ENCODE results near the gene DAO. TPM values are rescaled to one million over a fixed set of nuclear protein-coding genes. Genes with fewer than 3 reads are reported as not detected.
"Not testable (repeated sequence)": the region's sequence is repeated elsewhere in the genome, so short reads cannot be mapped to it uniquely, and the experiment has no call there.

The DAO gene
- total and polyA plus RNA-seq, 8 donors: not detected

- no peak overlapping the region for H3K4me3 ChIP-seq
- H3K27me3 ChIP-seq: no peaks in the 10 kb centered on the region
- DNase-seq: no peak
- H3K4me1 ChIP-seq: peaks cover 33 to 84% (median 45%) of the 10 kb centered on the region in 4 donors
- peaks cover 4 to 29% (median 17%) of the 10 kb centered on the region in 4 donors for H3K36me3 ChIP-seq
- intact Hi-C loops (cut with DNase I; ENCODE audit: low total_unique reads): no loop called here
- no peaks in the 10 kb centered on the region for H3K9me3 ChIP-seq
- 56 to 88% (median 82%) methylated on average over 7 to 10 of the region's 10 CpGs for WGBS, 5 donors
- TF ChIP-seq CTCF (IDR thresholded peaks at IDR 0.05): no peak
- TF ChIP-seq POLR2A (IDR thresholded peaks at IDR 0.05): no peak
- no peak for TF ChIP-seq EP300 (IDR thresholded peaks at IDR 0.05)
- TF ChIP-seq POLR2AphosphoS5 (IDR thresholded peaks at IDR 0.05): no peak
- H3K27ac ChIP-seq: peak overlapping the region; percentile 53 to 88 (median 85)
These were observed 40.0 kb upstream of the DAO start for GRCh38 chr12:108839890-108840230.

GRCh38 chr12:108840605-108841332 lies 39.1 kb upstream of the DAO start:
- peaks cover 0 to 29% (median 17%) of the 10 kb centered on the region in 4 donors for H3K36me3 ChIP-seq
- whole genome bisulfite sequencing, 5 donors: 69 to 78% (median 75%) methylated on average over 20 of the region's 20 CpGs
- H3K27ac ChIP-seq: peak overlapping the region; percentile 42 to 88 (median 85)
- intact Hi-C loops (cut with DNase I; ENCODE audit: low total_unique reads): no loop called here
- peaks cover 33 to 83% (median 49%) of the 10 kb centered on the region in 4 donors for H3K4me1 ChIP-seq
- DNase-seq: no peak
- no peaks in the 10 kb centered on the region for H3K9me3 ChIP-seq
- no peaks in the 10 kb centered on the region for H3K27me3 ChIP-seq
- TF ChIP-seq CTCF (IDR thresholded peaks at IDR 0.05) (no peak), POLR2A (IDR thresholded peaks at IDR 0.05) (no peak), EP300 (IDR thresholded peaks at IDR 0.05) (no peak), POLR2AphosphoS5 (IDR thresholded peaks at IDR 0.05) (no peak)
- no peak overlapping the region for H3K4me3 ChIP-seq

DNA sequence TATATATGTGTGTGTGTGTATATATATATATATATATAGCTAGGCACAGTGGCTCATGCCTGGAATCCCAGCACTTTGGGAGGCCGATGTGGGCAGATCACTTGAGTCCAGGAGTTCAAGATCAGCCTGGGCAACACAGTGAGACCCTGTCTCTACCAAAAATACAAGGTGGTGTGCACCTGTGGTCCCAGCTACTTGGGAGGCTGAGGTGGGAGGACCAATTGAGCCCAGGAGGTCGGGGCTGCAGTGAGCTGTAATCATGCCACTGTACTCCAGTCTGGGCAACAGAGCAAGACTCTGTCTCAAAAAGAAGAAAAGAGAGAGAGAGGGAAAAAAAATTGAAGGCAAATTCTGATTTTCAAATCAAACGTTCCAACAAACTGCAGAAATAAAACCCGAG lies 38.1 kb upstream of the DAO start:
- H3K27ac ChIP-seq: peak overlapping the region in 3 of 5 donors; percentile 48 to 88 (median 85)
- WGBS, 5 donors: 74 to 84% (median 80%) methylated on average over 4 of the region's 4 CpGs
- H3K27me3 ChIP-seq; DNase-seq; H3K4me3 ChIP-seq; H3K9me3 ChIP-seq; intact Hi-C loops (cut with DNase I; ENCODE audit: low total_unique reads): not testable (repeated sequence)
- H3K36me3 ChIP-seq: peaks cover 0 to 39% (median 27%) of the 10 kb centered on the region in 4 donors
- H3K4me1 ChIP-seq: peaks cover 33 to 85% (median 54%) of the 10 kb centered on the region in 4 donors

DNA sequence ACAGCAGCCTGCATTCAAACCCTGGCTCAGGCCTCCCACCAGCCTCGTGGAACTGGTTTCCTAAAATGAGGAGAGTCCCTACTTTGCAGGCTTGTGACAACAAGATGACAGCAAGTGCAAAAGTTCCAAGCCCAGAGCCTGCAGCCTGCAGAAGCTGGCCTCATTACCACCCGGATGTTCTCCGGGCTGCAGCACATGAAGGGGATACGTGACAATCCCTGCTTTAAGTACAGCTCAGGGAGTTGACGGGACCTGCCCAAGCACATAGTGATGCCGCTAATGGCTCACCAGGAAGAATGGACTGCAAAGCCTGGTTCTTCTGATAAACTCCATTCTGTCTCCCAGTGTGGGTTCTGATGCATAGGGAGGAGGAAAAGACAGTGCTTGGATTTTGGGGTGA lies 37.5 kb upstream of the DAO start:
- Histone ChIP-seq H3K4me3 (no peak overlapping the region), H3K36me3 (peaks cover 2 to 45% (median 32%) of the 10 kb centered on the region in 4 donors), H3K27me3 (no peaks in the 10 kb centered on the region), H3K27ac (peak overlapping the region in 4 of 5 donors; percentile 3 to 48 (median 10)), H3K4me1 (peaks cover 33 to 85% (median 54%) of the 10 kb centered on the region in 4 donors), H3K9me3 (no peaks in the 10 kb centered on the region)
- WGBS, 5 donors: 66 to 85% (median 75%) methylated on average over 5 to 6 of the region's 6 CpGs
- intact Hi-C loops (cut with DNase I; ENCODE audit: low total_unique reads): no loop called here
- TF ChIP-seq CTCF (IDR thresholded peaks at IDR 0.05) (no peak), POLR2A (IDR thresholded peaks at IDR 0.05) (no peak), POLR2AphosphoS5 (IDR thresholded peaks at IDR 0.05) (no peak), EP300 (IDR thresholded peaks at IDR 0.05) (no peak)
- no peak for DNase-seq

DNA sequence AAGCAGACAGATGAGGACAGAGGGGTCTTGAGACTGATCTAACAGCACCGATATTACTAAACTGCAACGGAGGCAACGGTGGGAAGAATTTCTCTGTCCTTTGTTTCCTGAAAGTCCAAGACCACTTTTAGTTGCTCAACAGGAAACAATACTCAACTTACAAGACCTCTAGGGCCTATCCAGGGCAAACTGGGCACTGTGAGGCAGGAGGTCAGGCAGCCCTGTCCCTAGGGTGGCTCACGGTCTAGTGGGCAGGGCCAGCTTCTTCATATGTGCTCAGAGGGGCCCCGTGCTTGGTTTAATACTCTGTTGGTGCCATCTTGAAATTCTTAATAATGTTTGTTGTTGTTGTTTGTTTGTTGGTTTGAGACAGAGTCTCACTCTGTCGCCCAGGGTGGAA lies 36.7 kb upstream of the DAO start:
- 78 to 90% (median 87%) methylated on average over 6 of the region's 6 CpGs for WGBS, 5 donors

More for the DNA sequence above, 36.7 kb upstream of the DAO start:
- peaks cover 10 to 53% (median 40%) of the 10 kb centered on the region in 4 donors for H3K36me3 ChIP-seq
- peaks cover 29 to 84% (median 48%) of the 10 kb centered on the region in 4 donors for H3K4me1 ChIP-seq
- H3K4me3 ChIP-seq: no peak overlapping the region
- TF ChIP-seq CTCF (IDR thresholded peaks at IDR 0.05): no peak
- no peak for TF ChIP-seq EP300 (IDR thresholded peaks at IDR 0.05)
- no peak for TF ChIP-seq POLR2A (IDR thresholded peaks at IDR 0.05)
- TF ChIP-seq POLR2AphosphoS5 (IDR thresholded peaks at IDR 0.05): no peak
- no peaks in the 10 kb centered on the region for H3K27me3 ChIP-seq
- H3K27ac ChIP-seq: peak overlapping the region in 4 of 5 donors; percentile 8 to 48 (median 25)
- H3K9me3 ChIP-seq: no peaks in the 10 kb centered on the region
- intact Hi-C loops (cut with DNase I; ENCODE audit: low total_unique reads): no loop called here
- no peak for DNase-seq

All from stomach (tissue), 9 donors.